RWPE1 (cell line): ENCODE results near the gene PTPRN2.

Experiments
- CTCF ChIA-PET: fragments of 350-600 bp; sonication (Branson Sonifier 250); formaldehyde crosslinking; extraction: SDS; loops from one replicate; lab custom pipeline; 2021; lab: Yijun Ruan, JAX
- POLR2A ChIA-PET: fragments of 400-600 bp; formaldehyde crosslinking; extraction: SDS; loops from one replicate; lab custom pipeline; 2020; ENCODE audit warnings: antibody characterized with exemption; ENCODE audit not compliant: low non-redundant PET; lab: Yijun Ruan, JAX
- DNase-seq: peaks from one replicate; pipeline ENCODE4 v3.0.0; 2012; ENCODE audit warnings: low spot score
- H3K27ac ChIP-seq: fragments of 450-650 bp; 2 replicates; pipeline ENCODE4 v1.5.1; 2017
- TF ChIP-seq, protein P1 (sequence below): fragments of 450-650 bp; conservative IDR thresholded peaks from 2 replicates; pipeline ENCODE4 v1.5.1; 2017; ENCODE audit warnings: low read depth, mild to moderate bottlenecking

PTPRN2 gene

GRCh38 chr7:157602156-157602555 is 985.5 kb downstream of the PTPRN2 start:
- no peak overlapping the region for H3K27ac ChIP-seq
- POLR2A ChIA-PET: no interaction called here
- CTCF ChIA-PET: no interaction called here
- TF ChIP-seq, protein P1, sequence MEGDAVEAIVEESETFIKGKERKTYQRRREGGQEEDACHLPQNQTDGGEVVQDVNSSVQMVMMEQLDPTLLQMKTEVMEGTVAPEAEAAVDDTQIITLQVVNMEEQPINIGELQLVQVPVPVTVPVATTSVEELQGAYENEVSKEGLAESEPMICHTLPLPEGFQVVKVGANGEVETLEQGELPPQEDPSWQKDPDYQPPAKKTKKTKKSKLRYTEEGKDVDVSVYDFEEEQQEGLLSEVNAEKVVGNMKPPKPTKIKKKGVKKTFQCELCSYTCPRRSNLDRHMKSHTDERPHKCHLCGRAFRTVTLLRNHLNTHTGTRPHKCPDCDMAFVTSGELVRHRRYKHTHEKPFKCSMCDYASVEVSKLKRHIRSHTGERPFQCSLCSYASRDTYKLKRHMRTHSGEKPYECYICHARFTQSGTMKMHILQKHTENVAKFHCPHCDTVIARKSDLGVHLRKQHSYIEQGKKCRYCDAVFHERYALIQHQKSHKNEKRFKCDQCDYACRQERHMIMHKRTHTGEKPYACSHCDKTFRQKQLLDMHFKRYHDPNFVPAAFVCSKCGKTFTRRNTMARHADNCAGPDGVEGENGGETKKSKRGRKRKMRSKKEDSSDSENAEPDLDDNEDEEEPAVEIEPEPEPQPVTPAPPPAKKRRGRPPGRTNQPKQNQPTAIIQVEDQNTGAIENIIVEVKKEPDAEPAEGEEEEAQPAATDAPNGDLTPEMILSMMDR: no peak
- DNase-seq: no peak

GRCh38 chr7:157601530-157601929 is 986.1 kb downstream of the PTPRN2 start:
- ChIA-PET POLR2A (no interaction called here), CTCF (no interaction called here)
- DNase-seq: no peak

DNA sequence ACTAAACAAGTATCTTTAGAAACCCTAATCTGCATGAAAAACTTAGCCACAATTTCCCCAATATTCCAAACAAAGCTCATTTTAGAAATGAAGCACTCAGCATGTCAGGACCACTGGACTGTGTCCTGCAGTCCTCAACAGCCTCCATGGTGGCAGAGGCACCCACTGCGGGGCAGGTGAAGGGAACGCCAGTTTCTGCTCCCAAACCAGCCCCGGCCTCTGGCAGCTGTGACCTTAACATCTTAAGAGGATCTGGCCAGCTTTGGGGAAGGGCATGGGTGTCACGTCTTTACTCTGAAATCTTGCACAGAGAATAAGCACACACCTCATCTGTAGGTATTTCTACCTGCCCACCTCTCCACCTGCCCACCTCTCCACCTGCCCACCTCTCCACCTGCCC is 988.1 kb downstream of the PTPRN2 start:
- ChIA-PET CTCF (no interaction called here), POLR2A (no interaction called here)
- DNase-seq: no peak
- TF ChIP-seq, protein P1: no peak
- H3K27ac ChIP-seq: no peak overlapping the region

More at GRCh38 chr7:157601530-157601929, 986.1 kb downstream of the PTPRN2 start:
- H3K27ac ChIP-seq: no peak overlapping the region
- TF ChIP-seq, protein P1: no peak

GRCh38 chr7:157597562-157597961 is 990.1 kb downstream of the PTPRN2 start:
- TF ChIP-seq, protein P1: no peak
- no peak for DNase-seq
- POLR2A ChIA-PET: no interaction called here
- CTCF ChIA-PET: no interaction called here
- no peak overlapping the region for H3K27ac ChIP-seq

DNA sequence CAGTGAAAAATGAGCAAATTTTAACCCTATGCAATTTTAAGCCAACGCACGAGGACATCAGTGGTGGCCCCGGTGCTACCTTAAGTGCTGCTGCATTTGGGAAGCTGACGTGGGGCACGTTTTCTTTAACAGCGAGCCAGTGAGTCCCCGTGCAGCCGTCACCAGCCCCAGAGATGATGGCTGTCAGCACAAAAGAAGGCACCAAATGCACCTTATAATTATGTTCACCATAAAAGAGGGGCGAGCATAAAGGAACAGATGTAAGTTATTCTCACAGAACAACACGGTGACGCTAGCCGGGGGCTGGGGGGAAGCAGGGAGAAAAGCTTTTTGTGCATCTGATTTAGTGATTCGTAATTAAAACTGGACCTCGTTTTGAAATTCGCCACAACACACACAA is 990.7 kb downstream of the PTPRN2 start:
- TF ChIP-seq, protein P1: no peak
- H3K27ac ChIP-seq: no peak overlapping the region
- no peak for DNase-seq
- POLR2A ChIA-PET: no interaction called here
- CTCF ChIA-PET: no interaction called here

- ChIA-PET CTCF (no interaction called here), POLR2A (no interaction called here)
- DNase-seq: no peak
- H3K27ac ChIP-seq: no peak overlapping the region
- TF ChIP-seq, protein P1: no peak
Measured at GRCh38 chr7:157596471-157596870, 991.2 kb downstream of the PTPRN2 start.

GRCh38 chr7:157596026-157596425 is 991.6 kb downstream of the PTPRN2 start:
- ChIA-PET POLR2A (no interaction called here), CTCF (no interaction called here)
- no peak overlapping the region for H3K27ac ChIP-seq
- DNase-seq: no peak
- TF ChIP-seq, protein P1: no peak
